Bronchial epithelial cell (primary cell): ENCODE measurements around the gene EIPR1. TPM values are rescaled to one million over a fixed set of nuclear protein-coding genes. Genes with fewer than 3 reads are reported as not detected.

Experiments used
- DNase-seq: peaks from one replicate; pipeline ENCODE4 v3.0.0-alpha.2; 2010; ENCODE audit warnings: low read depth
- FAIRE-seq: peaks from 2 replicates; lab custom pipeline; 2011; peaks lifted over from hg19 to GRCh38; lab: Jason Lieb, UNC
- H3K27me3 ChIP-seq: 2 replicates; pipeline ENCODE4 v1.5.1; 2011; ENCODE audit warnings: low read length; ENCODE audit not compliant: control insufficient read depth, insufficient read depth
- H3K36me3 ChIP-seq: 2 replicates; pipeline ENCODE4 v1.5.1; 2011; ENCODE audit warnings: low read length; ENCODE audit not compliant: control insufficient read depth, insufficient read depth
- H3K4me3 ChIP-seq: 2 replicates; pipeline ENCODE4 v1.5.1; 2011; ENCODE audit warnings: mild to moderate bottlenecking, low read depth, low read length, control low read depth
- total RNA-seq: library from RNA; depleted of rRNA; stranded (reverse); fragments of >200 nt; gene quantifications from 2 replicates; pipeline ENCODE4 v1.2.1, GENCODE V29; 2014
- TF ChIP-seq, protein P1 (sequence below): IDR thresholded peaks from 2 replicates; pipeline ENCODE4 v1.5.1; 2011; ENCODE audit warnings: mild to moderate bottlenecking, moderate library complexity, low read length, control low read depth, inconsistent platforms; ENCODE audit not compliant: insufficient read depth, severe bottlenecking

The EIPR1 gene
- total RNA-seq, 1 donor from 2014 or later, result 44.5 TPM

DNA sequence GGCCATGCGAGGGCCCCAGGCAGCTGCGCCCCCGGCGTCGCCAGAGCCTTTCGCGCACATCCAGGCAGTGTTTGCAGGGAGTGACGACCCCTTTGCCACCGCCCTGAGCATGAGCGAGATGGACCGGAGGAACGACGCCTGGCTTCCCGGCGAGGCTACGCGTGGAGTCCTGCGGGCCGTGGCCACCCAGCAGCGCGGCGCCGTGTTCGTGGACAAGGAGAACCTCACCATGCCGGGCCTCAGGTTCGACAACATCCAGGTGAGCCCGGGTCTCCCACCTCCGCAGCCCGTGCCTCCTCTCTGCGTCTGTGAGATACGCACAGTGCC is 10.8 kb upstream of the EIPR1 start:
- Histone ChIP-seq H3K4me3 (no peak overlapping the region), H3K36me3 (peaks cover 18% of the 10 kb centered on the region), H3K27me3 (no peaks in the 10 kb centered on the region)
- no peak for FAIRE-seq
- no peak for DNase-seq
- TF ChIP-seq, protein P1, sequence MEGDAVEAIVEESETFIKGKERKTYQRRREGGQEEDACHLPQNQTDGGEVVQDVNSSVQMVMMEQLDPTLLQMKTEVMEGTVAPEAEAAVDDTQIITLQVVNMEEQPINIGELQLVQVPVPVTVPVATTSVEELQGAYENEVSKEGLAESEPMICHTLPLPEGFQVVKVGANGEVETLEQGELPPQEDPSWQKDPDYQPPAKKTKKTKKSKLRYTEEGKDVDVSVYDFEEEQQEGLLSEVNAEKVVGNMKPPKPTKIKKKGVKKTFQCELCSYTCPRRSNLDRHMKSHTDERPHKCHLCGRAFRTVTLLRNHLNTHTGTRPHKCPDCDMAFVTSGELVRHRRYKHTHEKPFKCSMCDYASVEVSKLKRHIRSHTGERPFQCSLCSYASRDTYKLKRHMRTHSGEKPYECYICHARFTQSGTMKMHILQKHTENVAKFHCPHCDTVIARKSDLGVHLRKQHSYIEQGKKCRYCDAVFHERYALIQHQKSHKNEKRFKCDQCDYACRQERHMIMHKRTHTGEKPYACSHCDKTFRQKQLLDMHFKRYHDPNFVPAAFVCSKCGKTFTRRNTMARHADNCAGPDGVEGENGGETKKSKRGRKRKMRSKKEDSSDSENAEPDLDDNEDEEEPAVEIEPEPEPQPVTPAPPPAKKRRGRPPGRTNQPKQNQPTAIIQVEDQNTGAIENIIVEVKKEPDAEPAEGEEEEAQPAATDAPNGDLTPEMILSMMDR, result no peak

GRCh38 chr2:3387644-3388411 is 10.2 kb upstream of the EIPR1 start:
- Histone ChIP-seq H3K36me3 (peaks cover 18% of the 10 kb centered on the region), H3K4me3 (no peak overlapping the region), H3K27me3 (no peaks in the 10 kb centered on the region)
- DNase-seq, result no peak
- no peak for FAIRE-seq
- TF ChIP-seq, protein P1, result no peak

GRCh38 chr2:3387011-3387410 is 9.4 kb upstream of the EIPR1 start:
- no peak for FAIRE-seq
- Histone ChIP-seq H3K36me3 (peaks cover 15% of the 10 kb centered on the region), H3K27me3 (no peaks in the 10 kb centered on the region), H3K4me3 (no peak overlapping the region)
- TF ChIP-seq, protein P1, result no peak
- DNase-seq, result no peak

DNA sequence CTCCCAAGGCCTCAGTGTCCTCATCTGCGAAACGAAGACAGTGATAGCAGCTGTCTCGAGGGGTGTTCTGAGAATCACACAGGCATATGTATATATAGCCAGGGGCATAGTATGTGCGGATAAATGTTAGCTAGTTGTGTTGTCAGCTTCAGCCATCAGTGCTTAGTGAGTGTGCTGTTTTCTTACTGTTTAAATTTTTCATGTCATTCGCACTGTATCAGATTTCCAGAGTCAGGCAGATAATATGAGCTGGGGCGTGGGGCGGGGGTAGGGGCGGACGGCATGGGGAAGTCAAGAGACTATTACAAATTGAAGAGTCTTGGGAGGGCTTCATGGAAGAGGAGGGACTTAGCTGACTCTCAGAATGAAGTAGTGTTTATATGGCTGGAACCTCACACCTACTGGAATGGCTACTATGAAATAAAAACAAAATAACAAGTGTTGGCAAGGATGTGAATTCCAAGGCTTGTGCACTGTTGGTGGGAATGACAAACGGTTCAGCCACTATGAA is 8.9 kb upstream of the EIPR1 start:
- Histone ChIP-seq H3K36me3 (peaks cover 14% of the 10 kb centered on the region), H3K4me3 (no peak overlapping the region), H3K27me3 (no peaks in the 10 kb centered on the region)
- TF ChIP-seq, protein P1, result no peak
- FAIRE-seq, result no peak
- DNase-seq, result no peak

DNA sequence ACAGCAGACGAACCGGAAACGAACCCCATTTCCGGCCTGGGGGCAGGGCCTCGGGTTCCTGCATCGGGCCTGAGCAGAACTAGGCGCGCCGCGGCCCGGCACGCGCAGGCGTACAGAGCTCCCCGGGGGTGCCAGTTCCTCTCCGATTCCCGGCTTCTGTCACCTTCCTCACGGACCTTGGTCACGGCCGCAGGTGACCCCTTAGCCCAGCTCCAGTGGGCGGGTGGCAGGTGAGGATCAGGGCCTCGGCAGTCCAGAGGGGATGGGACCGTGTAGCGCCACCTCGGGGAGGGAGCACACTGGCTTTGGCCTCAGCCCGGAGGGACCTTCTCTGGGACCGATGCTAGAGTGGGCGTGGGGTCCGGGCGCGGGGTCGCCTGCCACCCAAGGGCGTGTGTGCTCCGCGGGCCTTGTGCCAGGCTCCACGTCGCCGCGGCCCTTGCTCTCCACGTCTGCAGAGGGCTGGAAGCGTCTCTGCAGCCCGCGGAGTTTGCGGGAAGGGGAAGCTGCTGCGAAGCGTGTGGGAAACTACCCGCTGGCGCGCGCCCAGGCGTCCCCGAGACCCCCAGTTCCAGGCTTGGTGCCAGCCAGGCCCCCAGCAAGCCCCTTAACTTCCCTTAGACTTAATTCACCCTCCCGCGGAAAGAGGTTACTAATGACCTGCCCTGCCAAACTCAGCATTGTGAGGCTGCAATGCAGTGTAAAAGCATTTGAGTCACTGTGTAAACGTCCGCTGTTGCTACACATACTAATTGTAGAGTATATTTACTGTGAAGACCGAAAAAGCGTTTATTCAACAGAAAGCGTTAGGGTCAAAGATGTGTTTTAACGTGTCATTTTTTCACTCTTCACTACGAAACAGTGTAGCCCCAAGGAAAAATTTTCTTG is 2.3 kb upstream of the EIPR1 start, which contains the start of gene TRAPPC12:
Gene TRAPPC12, plus strand, starts transcription at position 48 of the 888 bp plus-strand sequence. CDS start 7,930 bp downstream, outside the sequence.
- Histone ChIP-seq H3K36me3 (peaks cover 2% of the 10 kb centered on the region), H3K27me3 (no peaks in the 10 kb centered on the region), H3K4me3 (peak within 1 kb of the TSS; percentile 80)
- DNase-seq (peak; percentile 83), FAIRE-seq (no peak)
- TF ChIP-seq, protein P1, result peak; percentile 62
